Left ventricle myocardium inferior (tissue), 1 donor: ENCODE measurements around the gene BMP2K. TPM values are rescaled to one million over a fixed set of nuclear protein-coding genes. Genes with fewer than 3 reads are reported as not detected.

Experiments
- DNase-seq: peaks from one replicate; pipeline ENCODE4 v3.0.0-alpha.2; 2020
- H3K27ac ChIP-seq: fragments of 200-600 bp; replicated peaks from 2 replicates; pipeline ENCODE4 v1.8.0; 2021
- H3K27me3 ChIP-seq: fragments of 200-600 bp; 2 replicates; pipeline ENCODE4 v1.8.0; 2021; ENCODE audit warnings: low read depth
- H3K36me3 ChIP-seq: fragments of 200-600 bp; 2 replicates; pipeline ENCODE4 v1.8.0; 2021
- H3K4me1 ChIP-seq: fragments of 200-600 bp; 2 replicates; pipeline ENCODE4 v1.8.0; 2021
- H3K4me3 ChIP-seq: fragments of 200-600 bp; 2 replicates; pipeline ENCODE4 v1.8.0; 2021; ENCODE audit warnings: mild to moderate bottlenecking, moderate library complexity
- H3K9me3 ChIP-seq: fragments of 200-600 bp; replicated peaks from 2 replicates; pipeline ENCODE4 v1.8.0; 2021
- intact Hi-C: fragments of 100-400 bp; cut with micrococcal nuclease; formaldehyde crosslinking; loops from one replicate; pipeline ENCODE4 v1.11.0; 2022
- total RNA-seq: library from RNA; stranded (reverse); fragmentation: NEBNext Ultra II Directional; extraction: Animal tissue kit (Norgen Biotek cat#: 25700); gene quantifications from one replicate; pipeline ENCODE4 v1.2.1, GENCODE V29; 2021
- TF ChIP-seq, protein P1 (sequence below): fragments of 200-600 bp; IDR thresholded peaks from 2 replicates; pipeline ENCODE4 v1.8.0; 2021; ENCODE audit warnings: antibody characterized with exemption, mild to moderate bottlenecking, borderline replicate concordance
- donor health status: DM: no; HTN: yes; CAD: no; lungs with severe emphysema.

Gene BMP2K
- total RNA-seq, 1 donor from 2014 or later, result 16.2 TPM

DNA sequence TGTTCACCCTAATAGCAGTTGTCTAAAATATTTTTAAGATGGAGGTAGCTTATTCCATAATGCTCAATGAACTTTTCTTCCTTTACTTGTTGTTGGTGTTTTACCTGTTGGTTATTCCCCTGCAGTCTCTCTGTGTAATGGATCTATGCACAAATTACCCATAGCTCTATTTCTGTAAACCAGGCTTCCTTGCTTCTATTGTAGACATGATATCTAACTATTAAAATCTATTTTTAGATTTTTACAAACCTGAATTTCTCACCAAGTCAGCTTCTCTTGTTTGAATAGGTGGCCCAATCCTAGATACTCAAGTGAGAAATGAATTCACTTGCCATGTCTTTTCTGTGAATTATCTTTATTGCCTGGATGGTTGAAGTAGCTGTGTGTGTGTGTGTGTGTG is 24.8 kb downstream of the BMP2K start:
- intact Hi-C loops, result no loop called here
- H3K9me3 ChIP-seq, result peaks cover 15% of the 10 kb centered on the region
- no peak overlapping the region for H3K27ac ChIP-seq

GRCh38 chr4:78803983-78804382 is 27.8 kb downstream of the BMP2K start:
- no peak overlapping the region for H3K27ac ChIP-seq
- H3K4me3 ChIP-seq, result no peak overlapping the region
- no peaks in the 10 kb centered on the region for H3K36me3 ChIP-seq
- TF ChIP-seq, protein P1, sequence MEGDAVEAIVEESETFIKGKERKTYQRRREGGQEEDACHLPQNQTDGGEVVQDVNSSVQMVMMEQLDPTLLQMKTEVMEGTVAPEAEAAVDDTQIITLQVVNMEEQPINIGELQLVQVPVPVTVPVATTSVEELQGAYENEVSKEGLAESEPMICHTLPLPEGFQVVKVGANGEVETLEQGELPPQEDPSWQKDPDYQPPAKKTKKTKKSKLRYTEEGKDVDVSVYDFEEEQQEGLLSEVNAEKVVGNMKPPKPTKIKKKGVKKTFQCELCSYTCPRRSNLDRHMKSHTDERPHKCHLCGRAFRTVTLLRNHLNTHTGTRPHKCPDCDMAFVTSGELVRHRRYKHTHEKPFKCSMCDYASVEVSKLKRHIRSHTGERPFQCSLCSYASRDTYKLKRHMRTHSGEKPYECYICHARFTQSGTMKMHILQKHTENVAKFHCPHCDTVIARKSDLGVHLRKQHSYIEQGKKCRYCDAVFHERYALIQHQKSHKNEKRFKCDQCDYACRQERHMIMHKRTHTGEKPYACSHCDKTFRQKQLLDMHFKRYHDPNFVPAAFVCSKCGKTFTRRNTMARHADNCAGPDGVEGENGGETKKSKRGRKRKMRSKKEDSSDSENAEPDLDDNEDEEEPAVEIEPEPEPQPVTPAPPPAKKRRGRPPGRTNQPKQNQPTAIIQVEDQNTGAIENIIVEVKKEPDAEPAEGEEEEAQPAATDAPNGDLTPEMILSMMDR, result no peak
- intact Hi-C loops, result no loop called here
- peaks cover 36% of the 10 kb centered on the region for H3K9me3 ChIP-seq
- no peaks in the 10 kb centered on the region for H3K27me3 ChIP-seq
- peaks cover 39% of the 10 kb centered on the region for H3K4me1 ChIP-seq
- DNase-seq, result no peak

More for the DNA sequence above, 24.8 kb downstream of the BMP2K start:
- DNase-seq, result no peak
- Histone ChIP-seq H3K4me1 (peaks cover 60% of the 10 kb centered on the region), H3K4me3 (no peak overlapping the region), H3K36me3 (no peaks in the 10 kb centered on the region), H3K27me3 (no peaks in the 10 kb centered on the region)
- TF ChIP-seq, protein P1, result no peak

GRCh38 chr4:78806943-78807460 is 30.9 kb downstream of the BMP2K start:
- intact Hi-C loops, result no loop called here
- Histone ChIP-seq H3K4me1 (peaks cover 43% of the 10 kb centered on the region), H3K27ac (no peak overlapping the region), H3K36me3 (no peaks in the 10 kb centered on the region), H3K27me3 (no peaks in the 10 kb centered on the region), H3K9me3 (peaks cover 36% of the 10 kb centered on the region), H3K4me3 (no peak overlapping the region)
- DNase-seq, result no peak
- TF ChIP-seq, protein P1, result no peak

DNA sequence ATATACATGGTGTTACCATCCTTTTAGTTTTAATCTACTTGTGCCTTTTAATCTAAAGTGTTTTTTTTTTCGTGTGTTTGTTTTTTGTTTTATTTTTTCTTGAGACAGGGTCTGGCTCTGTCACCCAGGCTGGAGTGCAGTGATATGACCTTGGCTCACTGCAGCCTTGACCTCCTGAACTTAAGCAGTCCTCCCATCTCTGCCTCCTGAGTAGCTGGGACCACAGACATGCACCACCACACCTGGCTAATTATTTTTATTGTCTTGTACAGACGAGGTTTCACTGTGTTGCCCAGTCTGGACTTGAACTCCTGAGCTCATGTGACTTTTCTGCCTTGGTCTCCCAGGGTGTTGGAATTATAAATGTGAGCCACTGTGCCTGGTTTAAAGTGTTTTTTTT is 33.1 kb downstream of the BMP2K start:
- Histone ChIP-seq H3K4me3 (no peak overlapping the region), H3K27ac (no peak overlapping the region), H3K36me3 (no peaks in the 10 kb centered on the region), H3K4me1 (peaks cover 39% of the 10 kb centered on the region), H3K27me3 (no peaks in the 10 kb centered on the region), H3K9me3 (peaks cover 32% of the 10 kb centered on the region)
- DNase-seq, result no peak
- intact Hi-C loops, result no loop called here
- TF ChIP-seq, protein P1, result no peak

DNA sequence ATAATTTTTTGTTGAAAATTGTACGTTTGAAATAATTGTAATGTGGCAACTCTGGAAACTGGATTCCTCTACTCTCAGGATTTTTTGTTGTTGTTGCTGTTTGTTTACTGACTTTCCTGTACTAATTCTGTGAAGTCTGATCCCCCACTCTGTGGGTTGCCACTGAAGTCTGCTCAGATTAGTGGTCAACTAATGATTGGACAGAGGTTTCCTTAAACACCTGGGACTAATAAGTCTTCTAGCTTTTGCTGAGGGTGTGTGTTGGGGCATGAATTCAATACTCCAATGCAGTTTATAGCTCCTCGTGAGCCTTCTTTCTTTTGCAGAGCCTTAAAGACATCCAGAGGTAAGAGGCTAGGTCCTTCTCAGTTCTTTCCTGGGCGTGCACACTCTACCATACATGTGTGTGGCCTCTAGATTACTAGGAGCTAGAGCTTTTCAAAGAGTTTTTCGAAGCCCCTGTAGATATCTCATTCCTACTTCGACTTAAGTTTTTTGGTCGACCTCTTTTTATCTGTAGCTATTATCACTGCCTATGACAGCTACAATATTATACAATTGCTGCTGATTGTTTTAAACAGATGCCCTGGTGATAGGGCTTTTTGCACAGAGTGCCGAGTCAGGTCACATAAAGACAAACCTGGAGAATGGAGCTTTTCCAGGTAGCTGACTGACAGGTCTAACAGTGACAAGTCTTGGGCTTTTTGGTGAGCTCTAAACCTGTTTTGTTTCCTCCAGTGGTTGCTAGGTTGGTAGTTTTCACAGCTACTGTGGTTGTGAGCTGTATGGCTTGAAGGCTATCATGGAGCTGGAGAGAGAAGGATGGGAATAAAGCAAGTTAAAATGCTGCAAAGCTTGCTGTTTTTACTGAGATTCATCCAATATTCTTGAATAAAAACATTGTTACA is 34.0 kb downstream of the BMP2K start:
- DNase-seq, result no peak
- Histone ChIP-seq H3K4me1 (peaks cover 40% of the 10 kb centered on the region), H3K27ac (no peak overlapping the region), H3K36me3 (no peaks in the 10 kb centered on the region), H3K9me3 (peaks cover 28% of the 10 kb centered on the region), H3K4me3 (no peak overlapping the region), H3K27me3 (no peaks in the 10 kb centered on the region)
- TF ChIP-seq, protein P1, result no peak
- intact Hi-C loops, result no loop called here
